MCF 10A (cell line): ENCODE data around the gene CDRT4. TPM values are rescaled to one million over a fixed set of nuclear protein-coding genes. Genes with fewer than 3 reads are reported as not detected.

Source experiments
- BruUV-seq: library from RNA; stranded (reverse); fragments of 400-500 nt; replicated peaks from 2 replicates; lab custom pipeline; 2021; lab: Mats Ljungman, UMichigan
- CTCF ChIA-PET: fragments of 300-600 bp; sonication (Branson Sonifier 250); formaldehyde crosslinking; extraction: SDS; loops from one replicate; lab custom pipeline; 2021; ENCODE audit warnings: antibody characterized with exemption, inconsistent platforms; lab: Yijun Ruan, JAX
- POLR2A ChIA-PET: fragments of 300-600, 350-650 bp; sonication (Branson Sonifier 250); formaldehyde crosslinking; extraction: SDS; loops from one replicate; lab custom pipeline; 2020; ENCODE audit warnings: antibody characterized with exemption, inconsistent platforms; lab: Yijun Ruan, JAX
- DNase-seq: peaks from one replicate; pipeline ENCODE4 v3.0.0-alpha.2; 2018; ENCODE audit not compliant: unreplicated experiment
- H3K27ac Mint-ChIP-seq: one replicate; pipeline ENCODE4 v1.8.0; 2022; ENCODE audit warnings: mild to moderate bottlenecking, low read depth, mixed read lengths; ENCODE audit not compliant: unreplicated experiment
- H3K27me3 Mint-ChIP-seq: one replicate; pipeline ENCODE4 v1.8.0; 2022; ENCODE audit warnings: mixed read lengths; ENCODE audit not compliant: insufficient read depth, unreplicated experiment
- H3K36me3 Mint-ChIP-seq: one replicate; pipeline ENCODE4 v1.8.0; 2022; ENCODE audit warnings: mild to moderate bottlenecking, moderate library complexity, mixed read lengths; ENCODE audit not compliant: insufficient read depth, unreplicated experiment
- H3K4me1 Mint-ChIP-seq: one replicate; pipeline ENCODE4 v1.8.0; 2022; ENCODE audit warnings: mixed read lengths; ENCODE audit not compliant: insufficient read depth, unreplicated experiment
- H3K4me3 Mint-ChIP-seq: one replicate; pipeline ENCODE4 v1.8.0; 2022; ENCODE audit warnings: mild to moderate bottlenecking, moderate library complexity, mixed read lengths; ENCODE audit not compliant: unreplicated experiment
- H3K9me3 Mint-ChIP-seq: one replicate; pipeline ENCODE4 v1.8.0; 2022; ENCODE audit warnings: mixed read lengths; ENCODE audit not compliant: unreplicated experiment
- intact Hi-C: fragments of 100-400 bp; cut with micrococcal nuclease; formaldehyde crosslinking; loops from 2 replicates; pipeline ENCODE4 v1.14.1; 2022
- total RNA-seq: library from RNA; stranded (reverse); gene quantifications from 2 replicates; pipeline ENCODE4 v1.2.3, GENCODE V29; 2022
- TF ChIP-seq, protein P1 (sequence below): fragments of 200-600 bp; IDR thresholded peaks from one replicate; pipeline ENCODE4 v1.8.0; 2022; ENCODE audit warnings: antibody characterized with exemption, mild to moderate bottlenecking; ENCODE audit not compliant: unreplicated experiment

Gene CDRT4
- total RNA-seq, 1 experiment from 2014 or later = 11.3 TPM

DNA sequence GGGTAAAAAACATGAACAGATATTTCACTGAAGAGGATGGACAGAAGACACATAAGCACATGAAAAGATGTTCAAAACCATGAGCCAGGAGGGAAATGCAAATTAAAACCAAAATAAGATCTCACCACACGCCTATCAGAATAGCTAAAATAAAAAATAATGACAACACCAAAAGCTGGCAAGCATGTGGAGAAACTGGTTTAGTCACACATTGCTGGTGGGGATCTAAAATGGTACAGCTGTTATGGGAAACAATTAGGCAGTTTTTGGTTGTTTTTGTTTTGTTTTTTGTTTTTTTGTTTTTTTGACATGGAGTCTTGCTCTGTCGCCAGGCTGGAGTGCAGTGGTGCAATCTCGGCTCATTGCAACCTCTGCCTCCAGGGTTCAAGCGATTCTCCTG, 81.3 kb downstream of the CDRT4 start:
- CTCF ChIA-PET = no interaction called here
- intact Hi-C loops = no loop called here
- TF ChIP-seq, protein P1, sequence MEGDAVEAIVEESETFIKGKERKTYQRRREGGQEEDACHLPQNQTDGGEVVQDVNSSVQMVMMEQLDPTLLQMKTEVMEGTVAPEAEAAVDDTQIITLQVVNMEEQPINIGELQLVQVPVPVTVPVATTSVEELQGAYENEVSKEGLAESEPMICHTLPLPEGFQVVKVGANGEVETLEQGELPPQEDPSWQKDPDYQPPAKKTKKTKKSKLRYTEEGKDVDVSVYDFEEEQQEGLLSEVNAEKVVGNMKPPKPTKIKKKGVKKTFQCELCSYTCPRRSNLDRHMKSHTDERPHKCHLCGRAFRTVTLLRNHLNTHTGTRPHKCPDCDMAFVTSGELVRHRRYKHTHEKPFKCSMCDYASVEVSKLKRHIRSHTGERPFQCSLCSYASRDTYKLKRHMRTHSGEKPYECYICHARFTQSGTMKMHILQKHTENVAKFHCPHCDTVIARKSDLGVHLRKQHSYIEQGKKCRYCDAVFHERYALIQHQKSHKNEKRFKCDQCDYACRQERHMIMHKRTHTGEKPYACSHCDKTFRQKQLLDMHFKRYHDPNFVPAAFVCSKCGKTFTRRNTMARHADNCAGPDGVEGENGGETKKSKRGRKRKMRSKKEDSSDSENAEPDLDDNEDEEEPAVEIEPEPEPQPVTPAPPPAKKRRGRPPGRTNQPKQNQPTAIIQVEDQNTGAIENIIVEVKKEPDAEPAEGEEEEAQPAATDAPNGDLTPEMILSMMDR = no peak
- no peak for DNase-seq
- Mint-ChIP-seq H3K4me3 (no peak overlapping the region), H3K27me3 (peaks cover 40% of the 10 kb centered on the region), H3K36me3 (peaks cover 11% of the 10 kb centered on the region), H3K27ac (no peak overlapping the region), H3K9me3 (no peaks in the 10 kb centered on the region), H3K4me1 (peaks cover 4% of the 10 kb centered on the region)
- POLR2A ChIA-PET = no interaction called here
- BruUV-seq = no TSS peak

Other genes starting within 250 kb of the CDRT4 start
- 0.44 and 1.1 TPM in 2 replicates for gene PMP22, start 202.3 kb downstream of the CDRT4 start, total RNA-seq
- not detected in 2 replicates for gene TEKT3, start 126.0 kb downstream of the CDRT4 start, total RNA-seq
- 26.7 and 39.8 TPM in 2 replicates for gene TVP23C, start 95.9 kb upstream of the CDRT4 start, total RNA-seq
- gene FBXW10B, start 152.1 kb upstream of the CDRT4 start, total RNA-seq = 3.4 and 5.3 TPM in 2 replicates
- 37.6 and 42.5 TPM in 2 replicates for gene TRIM16, start 216.7 kb upstream of the CDRT4 start, total RNA-seq
- 24.3 and 25.7 TPM in 2 replicates for gene ZNF286A, start 232.1 kb upstream of the CDRT4 start, total RNA-seq